Testis (tissue), 5 donors: ENCODE measurements around the gene AMMECR1L. TPM values are rescaled to one million over a fixed set of nuclear protein-coding genes. Genes with fewer than 3 reads are reported as not detected.
"Not testable (repeated sequence)": the region's sequence is repeated elsewhere in the genome, so short reads cannot be mapped to it uniquely, and the experiment has no call there.

ENCODE experiments used
- DNase-seq: peaks from one replicate; pipeline ENCODE4 v3.0.0-alpha.2; 2019
- H3K27ac ChIP-seq, 2 donors: fragments of 200-600 bp; sonication (generic); one replicate each; pipeline ENCODE4 v1.5.1; 2019
- H3K27me3 ChIP-seq: fragments of 200-600 bp; sonication (generic); one replicate; pipeline ENCODE4 v1.5.1; 2019
- H3K36me3 ChIP-seq: fragments of 200-600 bp; sonication (generic); one replicate; pipeline ENCODE4 v1.5.1; 2017; ENCODE audit warnings: low read depth; ENCODE audit errors: missing control alignments
- H3K4me1 ChIP-seq: fragments of 200-600 bp; sonication (generic); one replicate; pipeline ENCODE4 v1.5.1; 2019
- H3K4me3 ChIP-seq, 2 donors: fragments of 200-600 bp; sonication (generic); one replicate each; pipeline ENCODE4 v1.5.1; 2017 to 2019
- H3K9me3 ChIP-seq: fragments of 200-600 bp; sonication (generic); one replicate; pipeline ENCODE4 v1.5.1; 2017
- CTCF ChIP-seq, 3 experiments: fragments of 450-650 bp in 2 of 3; fragments of 200-600 bp in 1 of 3; sonication (generic) in 1 of 3; IDR thresholded peaks; one replicate each; pipeline ENCODE4 v1.5.1; 2016 to 2019; ENCODE audit warnings: antibody characterized with exemption in 3 of 3, mild to moderate bottlenecking in 2 of 3, moderate library complexity in 1 of 3
- POLR2A ChIP-seq: fragments of 450-650 bp; IDR thresholded peaks from one replicate; pipeline ENCODE4 v1.6.1; 2017; ENCODE audit warnings: antibody characterized with exemption, mild to moderate bottlenecking, moderate library complexity
- WGBS, 2 donors: methylation state at CpG; one replicate each; pipeline ENCODE4 v1.1.5; 2018; 5-methylcytosine and 5-hydroxymethylcytosine counted together
- intact Hi-C: fragments of 100-400 bp; cut with DNase I; formaldehyde crosslinking; loops from one replicate; pipeline ENCODE4 v1.15.1; 2023; ENCODE audit warnings: low total_unique reads
- long read RNA-seq, 2 donors: transcript quantifications; one replicate each; lab custom pipeline, GENCODE V29; 2026
- polyA plus RNA-seq: library from polyadenylated mRNA; stranded (reverse); fragments of 350-450 nt; fragmentation: Illumina TruSeq; extraction: RNeasy Lipid Tissue Mini Kit (QIAGEN cat#74804); gene quantifications from one replicate; pipeline ENCODE4 v1.2.3, GENCODE V29; 2014; ENCODE audit warnings: low read depth, low replicate concordance; ENCODE audit not compliant: insufficient read depth
- total RNA-seq, 2 donors: library from RNA; depleted of rRNA; stranded (reverse); fragments of >200 nt; gene quantifications; one replicate each; pipeline ENCODE4 v1.2.3, GENCODE V29; 2016

Gene AMMECR1L
- total RNA-seq (10 to 100 TPM; 34.1 to 35.8 TPM), polyA plus RNA-seq (31.5 TPM)
- long read RNA-seq, donor 1, full-length matches to known transcripts: 2 of 22 reads
- long read RNA-seq, donor 1, partial matches to known transcripts: 20 of 22 reads
- long read RNA-seq, donor 1, other reads (novel, unspliced or antisense): 0 of 22 reads
- long read RNA-seq, donor 2, full-length matches to known transcripts: 1 of 1 reads
- long read RNA-seq, donor 2, partial matches to known transcripts: 0 of 1 reads
- long read RNA-seq, donor 2, other reads (novel, unspliced or antisense): 0 of 1 reads

GRCh38 chr2:127885780-127886592, at the start of gene AMMECR1L:
Gene AMMECR1L, minus strand, starts transcription at chr2:127885956. Its CDS starts 11,722 bp downstream, at chr2:127874234.
- H3K9me3 ChIP-seq, H3K27me3 ChIP-seq, H3K36me3 ChIP-seq, intact Hi-C loops: not testable (repeated sequence)
- peak within 1 kb of the TSS; percentile 74 to 75 for H3K4me3 ChIP-seq
- DNase-seq: peak; percentile 90
- 1% methylated on average over 56 of the region's 85 CpGs; no CpG with 5 or more reads in 1 of the 2 donors for WGBS, 2 donors
- H3K4me1 ChIP-seq: peaks cover 45% of the 10 kb centered on the region
- H3K27ac ChIP-seq: peak within 1 kb of the TSS; percentile 83 to 93

GRCh38 chr2:127935337-127935736, 49.6 kb upstream of the AMMECR1L start:
- Histone ChIP-seq H3K36me3 (no peaks in the 10 kb centered on the region), H3K9me3 (no peaks in the 10 kb centered on the region), H3K4me3 (no peak overlapping the region), H3K4me1 (no peaks in the 10 kb centered on the region), H3K27me3 (no peaks in the 10 kb centered on the region), H3K27ac (no peak overlapping the region)
- TF ChIP-seq POLR2A: no peak
- no peak for TF ChIP-seq CTCF (IDR thresholded peaks at IDR 0.05)
- intact Hi-C loops: no loop called here
- 91 to 99% methylated on average over 6 of the region's 6 CpGs for WGBS, 2 donors
- DNase-seq: no peak

- TF ChIP-seq POLR2A: no peak
- TF ChIP-seq CTCF (IDR thresholded peaks at IDR 0.05): no peak
- no peak overlapping the region for H3K27ac ChIP-seq
- H3K4me1 ChIP-seq: no peaks in the 10 kb centered on the region
- intact Hi-C loops: no loop called here
- no peaks in the 10 kb centered on the region for H3K27me3 ChIP-seq
- no peak for DNase-seq
- WGBS, 2 donors: 85 to 87% methylated on average over 7 of the region's 7 CpGs
- no peaks in the 10 kb centered on the region for H3K36me3 ChIP-seq
- no peak overlapping the region for H3K4me3 ChIP-seq
- no peaks in the 10 kb centered on the region for H3K9me3 ChIP-seq
These were observed 46.6 kb upstream of the AMMECR1L start for GRCh38 chr2:127932199-127932876.

- no peaks in the 10 kb centered on the region for H3K4me1 ChIP-seq
- no peak overlapping the region for H3K4me3 ChIP-seq
- no peaks in the 10 kb centered on the region for H3K9me3 ChIP-seq
- TF ChIP-seq CTCF (IDR thresholded peaks at IDR 0.05): no peak
- TF ChIP-seq POLR2A: no peak
- WGBS, 2 donors: 83 to 96% methylated on average over 1 of the region's 1 CpG
- H3K36me3 ChIP-seq: no peaks in the 10 kb centered on the region
- H3K27me3 ChIP-seq: no peaks in the 10 kb centered on the region
- intact Hi-C loops: no loop called here
- H3K27ac ChIP-seq: no peak overlapping the region
- DNase-seq: no peak
These were observed 43.7 kb upstream of the AMMECR1L start for GRCh38 chr2:127929449-127929848.

- intact Hi-C loops: no loop called here
- Histone ChIP-seq H3K4me3 (no peak overlapping the region), H3K4me1 (no peaks in the 10 kb centered on the region), H3K36me3 (no peaks in the 10 kb centered on the region), H3K9me3 (no peaks in the 10 kb centered on the region), H3K27ac (no peak overlapping the region), H3K27me3 (no peaks in the 10 kb centered on the region)
- 85 to 95% methylated on average over 3 of the region's 3 CpGs for WGBS, 2 donors
- DNase-seq: no peak
- TF ChIP-seq CTCF (IDR thresholded peaks at IDR 0.05) (no peak), POLR2A (no peak)
These were observed 41.6 kb upstream of the AMMECR1L start for GRCh38 chr2:127927384-127927783.
